ENCODE data around the gene RAD51.

DNA sequence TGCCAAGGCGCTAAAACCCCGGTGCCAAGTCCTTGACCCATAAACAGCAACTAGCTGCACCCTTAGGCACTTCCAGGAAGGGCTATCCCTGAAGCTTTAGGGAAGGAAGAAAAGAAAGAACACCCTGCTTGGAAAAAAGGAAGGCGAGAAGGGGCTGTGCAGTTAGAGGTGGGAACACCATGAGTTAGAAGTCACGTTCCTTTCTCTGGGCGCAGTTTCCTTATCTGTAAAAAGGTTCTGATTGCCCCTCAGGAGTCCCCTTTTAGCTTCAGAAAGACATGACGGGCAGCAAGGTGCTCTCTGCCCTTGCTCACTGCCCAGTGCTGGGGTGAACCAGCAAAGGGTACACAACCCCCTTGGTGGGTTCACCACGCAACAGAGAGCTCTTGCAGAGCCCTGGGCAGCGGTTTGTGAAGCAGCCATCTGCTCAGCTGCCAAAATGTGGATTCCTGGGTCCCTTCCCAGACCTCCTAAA lies 69.7 kb downstream of the RAD51 start:
- no peak for TF ChIP-seq POLR2AphosphoS5 (IDR thresholded peaks at IDR 0.05)
- TF ChIP-seq, protein P1, sequence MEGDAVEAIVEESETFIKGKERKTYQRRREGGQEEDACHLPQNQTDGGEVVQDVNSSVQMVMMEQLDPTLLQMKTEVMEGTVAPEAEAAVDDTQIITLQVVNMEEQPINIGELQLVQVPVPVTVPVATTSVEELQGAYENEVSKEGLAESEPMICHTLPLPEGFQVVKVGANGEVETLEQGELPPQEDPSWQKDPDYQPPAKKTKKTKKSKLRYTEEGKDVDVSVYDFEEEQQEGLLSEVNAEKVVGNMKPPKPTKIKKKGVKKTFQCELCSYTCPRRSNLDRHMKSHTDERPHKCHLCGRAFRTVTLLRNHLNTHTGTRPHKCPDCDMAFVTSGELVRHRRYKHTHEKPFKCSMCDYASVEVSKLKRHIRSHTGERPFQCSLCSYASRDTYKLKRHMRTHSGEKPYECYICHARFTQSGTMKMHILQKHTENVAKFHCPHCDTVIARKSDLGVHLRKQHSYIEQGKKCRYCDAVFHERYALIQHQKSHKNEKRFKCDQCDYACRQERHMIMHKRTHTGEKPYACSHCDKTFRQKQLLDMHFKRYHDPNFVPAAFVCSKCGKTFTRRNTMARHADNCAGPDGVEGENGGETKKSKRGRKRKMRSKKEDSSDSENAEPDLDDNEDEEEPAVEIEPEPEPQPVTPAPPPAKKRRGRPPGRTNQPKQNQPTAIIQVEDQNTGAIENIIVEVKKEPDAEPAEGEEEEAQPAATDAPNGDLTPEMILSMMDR (IDR thresholded peaks at IDR 0.05): no peak
- no peak for TF ChIP-seq POLR2A (IDR thresholded peaks at IDR 0.05)
